ENCODE data around the gene NPEPL1.

DNA sequence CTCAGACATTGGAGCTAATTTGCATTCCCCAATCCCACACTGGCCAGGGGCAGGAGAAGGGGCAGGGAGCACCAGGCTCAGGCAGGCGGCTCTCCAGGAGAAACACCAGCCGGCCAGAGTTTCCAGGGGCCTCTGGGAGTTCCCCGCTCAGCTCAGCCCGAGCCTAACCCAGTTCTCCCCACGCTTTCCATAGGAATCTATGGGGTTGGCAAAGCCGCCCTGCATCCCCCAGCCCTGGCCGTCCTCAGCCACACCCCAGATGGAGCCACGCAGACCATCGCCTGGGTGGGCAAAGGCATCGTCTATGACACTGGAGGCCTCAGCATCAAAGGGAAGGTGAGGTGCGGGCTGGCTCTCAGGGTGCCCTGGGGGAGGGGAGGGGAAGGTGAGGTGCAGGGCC is 8.2 kb downstream of the NPEPL1 start:
- TF ChIP-seq, protein P1, sequence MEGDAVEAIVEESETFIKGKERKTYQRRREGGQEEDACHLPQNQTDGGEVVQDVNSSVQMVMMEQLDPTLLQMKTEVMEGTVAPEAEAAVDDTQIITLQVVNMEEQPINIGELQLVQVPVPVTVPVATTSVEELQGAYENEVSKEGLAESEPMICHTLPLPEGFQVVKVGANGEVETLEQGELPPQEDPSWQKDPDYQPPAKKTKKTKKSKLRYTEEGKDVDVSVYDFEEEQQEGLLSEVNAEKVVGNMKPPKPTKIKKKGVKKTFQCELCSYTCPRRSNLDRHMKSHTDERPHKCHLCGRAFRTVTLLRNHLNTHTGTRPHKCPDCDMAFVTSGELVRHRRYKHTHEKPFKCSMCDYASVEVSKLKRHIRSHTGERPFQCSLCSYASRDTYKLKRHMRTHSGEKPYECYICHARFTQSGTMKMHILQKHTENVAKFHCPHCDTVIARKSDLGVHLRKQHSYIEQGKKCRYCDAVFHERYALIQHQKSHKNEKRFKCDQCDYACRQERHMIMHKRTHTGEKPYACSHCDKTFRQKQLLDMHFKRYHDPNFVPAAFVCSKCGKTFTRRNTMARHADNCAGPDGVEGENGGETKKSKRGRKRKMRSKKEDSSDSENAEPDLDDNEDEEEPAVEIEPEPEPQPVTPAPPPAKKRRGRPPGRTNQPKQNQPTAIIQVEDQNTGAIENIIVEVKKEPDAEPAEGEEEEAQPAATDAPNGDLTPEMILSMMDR (optimal IDR thresholded peaks at IDR 0.05 in 1 of 3, IDR thresholded peaks at IDR 0.05 in 1 of 3, conservative IDR thresholded peaks at IDR 0.05 in 1 of 3; ENCODE audit: extremely low read depth in 1 of 3, insufficient read depth in 2 of 3, low read length in 3 of 3), result no peak
- no peak for TF ChIP-seq EZH2 (IDR thresholded peaks at IDR 0.05; ENCODE audit: low read length)
